Measurements from ENCODE around the gene TXNDC15. TPM values are rescaled to one million over a fixed set of nuclear protein-coding genes. Genes with fewer than 3 reads are reported as not detected.

TXNDC15 gene
- total and polyA plus RNA-seq, 2 of the 13 experiments (the other 11 are each of a cell fraction or from before 2014, with no cell fraction given), result 22.2 to 49.9 TPM

DNA sequence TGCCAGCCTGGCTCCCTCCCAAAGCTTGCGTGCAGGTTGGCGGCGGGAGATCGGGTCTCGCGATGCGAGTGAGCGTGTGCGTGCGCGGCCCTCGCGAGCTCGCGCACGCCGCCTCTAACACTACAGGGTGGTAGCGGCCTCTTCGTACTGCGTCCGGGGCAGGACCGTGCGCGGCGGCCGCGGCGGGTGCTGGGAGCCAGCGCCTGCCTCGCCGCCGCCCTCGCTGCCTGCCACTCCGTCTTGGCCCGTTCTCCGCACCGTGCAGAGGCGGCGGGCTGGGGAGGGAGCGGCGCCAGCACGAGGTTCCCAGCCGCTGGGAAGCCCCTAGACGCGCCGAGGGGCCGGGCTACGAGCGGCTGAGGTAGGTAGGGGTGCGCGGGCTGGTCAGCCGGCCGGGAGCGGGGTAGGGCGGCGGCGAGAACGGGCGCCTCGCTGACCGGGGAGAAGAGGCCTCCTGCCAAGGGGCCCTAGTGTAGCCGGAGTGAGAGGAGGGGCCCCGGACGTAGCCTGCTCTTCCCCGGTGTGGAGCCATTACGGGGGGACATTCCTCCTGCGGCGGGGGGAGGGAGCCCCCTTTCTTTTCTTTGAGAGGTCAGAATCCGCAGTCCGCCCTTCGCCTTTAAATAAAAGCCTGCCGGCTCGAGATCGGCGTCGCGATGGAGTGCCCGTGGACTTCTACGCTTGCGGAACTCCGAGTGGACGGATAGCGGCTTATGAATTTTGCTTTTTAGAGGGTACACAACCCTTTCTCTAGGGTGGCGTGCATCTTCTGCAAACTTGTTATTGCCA lies 28.1 kb upstream of the TXNDC15 start, which contains the start of gene C5orf24 (continued):
- TF ChIP-seq TOE1 (CRISPR knock-in tag; IDR thresholded peaks at IDR 0.05) (no peak), TBX3 (IDR thresholded peaks at IDR 0.05; ENCODE audit: borderline replicate concordance) (no peak), ZNF274 (CRISPR knock-in tag; IDR thresholded peaks at IDR 0.05) (peak; percentile 81; the same call in 1 of the 2 replicates), SMARCC2 (IDR thresholded peaks at IDR 0.05) (no peak), HES4 (CRISPR knock-in tag; IDR thresholded peaks at IDR 0.05; ENCODE audit: borderline replicate concordance) (peak; percentile 86), GPN1 (CRISPR knock-in tag; IDR thresholded peaks at IDR 0.05; ENCODE audit: borderline replicate concordance) (no peak), HNRNPL (IDR thresholded peaks at IDR 0.05; ENCODE audit: low read depth, low read length) (0 out of 2 replicates have a peak, but pooled peaks have one; percentile 26), ZNF788 (CRISPR knock-in tag; IDR thresholded peaks at IDR 0.05; ENCODE audit: borderline replicate concordance) (peak; percentile 19; the same call in 1 of the 2 replicates)
- TF ChIP-seq, protein P1, sequence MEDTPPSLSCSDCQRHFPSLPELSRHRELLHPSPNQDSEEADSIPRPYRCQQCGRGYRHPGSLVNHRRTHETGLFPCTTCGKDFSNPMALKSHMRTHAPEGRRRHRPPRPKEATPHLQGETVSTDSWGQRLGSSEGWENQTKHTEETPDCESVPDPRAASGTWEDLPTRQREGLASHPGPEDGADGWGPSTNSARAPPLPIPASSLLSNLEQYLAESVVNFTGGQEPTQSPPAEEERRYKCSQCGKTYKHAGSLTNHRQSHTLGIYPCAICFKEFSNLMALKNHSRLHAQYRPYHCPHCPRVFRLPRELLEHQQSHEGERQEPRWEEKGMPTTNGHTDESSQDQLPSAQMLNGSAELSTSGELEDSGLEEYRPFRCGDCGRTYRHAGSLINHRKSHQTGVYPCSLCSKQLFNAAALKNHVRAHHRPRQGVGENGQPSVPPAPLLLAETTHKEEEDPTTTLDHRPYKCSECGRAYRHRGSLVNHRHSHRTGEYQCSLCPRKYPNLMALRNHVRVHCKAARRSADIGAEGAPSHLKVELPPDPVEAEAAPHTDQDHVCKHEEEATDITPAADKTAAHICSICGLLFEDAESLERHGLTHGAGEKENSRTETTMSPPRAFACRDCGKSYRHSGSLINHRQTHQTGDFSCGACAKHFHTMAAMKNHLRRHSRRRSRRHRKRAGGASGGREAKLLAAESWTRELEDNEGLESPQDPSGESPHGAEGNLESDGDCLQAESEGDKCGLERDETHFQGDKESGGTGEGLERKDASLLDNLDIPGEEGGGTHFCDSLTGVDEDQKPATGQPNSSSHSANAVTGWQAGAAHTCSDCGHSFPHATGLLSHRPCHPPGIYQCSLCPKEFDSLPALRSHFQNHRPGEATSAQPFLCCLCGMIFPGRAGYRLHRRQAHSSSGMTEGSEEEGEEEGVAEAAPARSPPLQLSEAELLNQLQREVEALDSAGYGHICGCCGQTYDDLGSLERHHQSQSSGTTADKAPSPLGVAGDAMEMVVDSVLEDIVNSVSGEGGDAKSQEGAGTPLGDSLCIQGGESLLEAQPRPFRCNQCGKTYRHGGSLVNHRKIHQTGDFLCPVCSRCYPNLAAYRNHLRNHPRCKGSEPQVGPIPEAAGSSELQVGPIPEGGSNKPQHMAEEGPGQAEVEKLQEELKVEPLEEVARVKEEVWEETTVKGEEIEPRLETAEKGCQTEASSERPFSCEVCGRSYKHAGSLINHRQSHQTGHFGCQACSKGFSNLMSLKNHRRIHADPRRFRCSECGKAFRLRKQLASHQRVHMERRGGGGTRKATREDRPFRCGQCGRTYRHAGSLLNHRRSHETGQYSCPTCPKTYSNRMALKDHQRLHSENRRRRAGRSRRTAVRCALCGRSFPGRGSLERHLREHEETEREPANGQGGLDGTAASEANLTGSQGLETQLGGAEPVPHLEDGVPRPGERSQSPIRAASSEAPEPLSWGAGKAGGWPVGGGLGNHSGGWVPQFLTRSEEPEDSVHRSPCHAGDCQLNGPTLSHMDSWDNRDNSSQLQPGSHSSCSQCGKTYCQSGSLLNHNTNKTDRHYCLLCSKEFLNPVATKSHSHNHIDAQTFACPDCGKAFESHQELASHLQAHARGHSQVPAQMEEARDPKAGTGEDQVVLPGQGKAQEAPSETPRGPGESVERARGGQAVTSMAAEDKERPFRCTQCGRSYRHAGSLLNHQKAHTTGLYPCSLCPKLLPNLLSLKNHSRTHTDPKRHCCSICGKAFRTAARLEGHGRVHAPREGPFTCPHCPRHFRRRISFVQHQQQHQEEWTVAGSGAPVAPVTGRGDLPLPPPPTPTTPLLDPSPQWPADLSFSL (CRISPR knock-in tag; IDR thresholded peaks at IDR 0.05), result no peak
- TF ChIP-seq, protein P2, sequence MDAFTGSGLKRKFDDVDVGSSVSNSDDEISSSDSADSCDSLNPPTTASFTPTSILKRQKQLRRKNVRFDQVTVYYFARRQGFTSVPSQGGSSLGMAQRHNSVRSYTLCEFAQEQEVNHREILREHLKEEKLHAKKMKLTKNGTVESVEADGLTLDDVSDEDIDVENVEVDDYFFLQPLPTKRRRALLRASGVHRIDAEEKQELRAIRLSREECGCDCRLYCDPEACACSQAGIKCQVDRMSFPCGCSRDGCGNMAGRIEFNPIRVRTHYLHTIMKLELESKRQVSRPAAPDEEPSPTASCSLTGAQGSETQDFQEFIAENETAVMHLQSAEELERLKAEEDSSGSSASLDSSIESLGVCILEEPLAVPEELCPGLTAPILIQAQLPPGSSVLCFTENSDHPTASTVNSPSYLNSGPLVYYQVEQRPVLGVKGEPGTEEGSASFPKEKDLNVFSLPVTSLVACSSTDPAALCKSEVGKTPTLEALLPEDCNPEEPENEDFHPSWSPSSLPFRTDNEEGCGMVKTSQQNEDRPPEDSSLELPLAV (CRISPR knock-in tag; conservative IDR thresholded peaks at IDR 0.05; ENCODE audit: low read depth), result no peak
- TF ChIP-seq, protein P3, sequence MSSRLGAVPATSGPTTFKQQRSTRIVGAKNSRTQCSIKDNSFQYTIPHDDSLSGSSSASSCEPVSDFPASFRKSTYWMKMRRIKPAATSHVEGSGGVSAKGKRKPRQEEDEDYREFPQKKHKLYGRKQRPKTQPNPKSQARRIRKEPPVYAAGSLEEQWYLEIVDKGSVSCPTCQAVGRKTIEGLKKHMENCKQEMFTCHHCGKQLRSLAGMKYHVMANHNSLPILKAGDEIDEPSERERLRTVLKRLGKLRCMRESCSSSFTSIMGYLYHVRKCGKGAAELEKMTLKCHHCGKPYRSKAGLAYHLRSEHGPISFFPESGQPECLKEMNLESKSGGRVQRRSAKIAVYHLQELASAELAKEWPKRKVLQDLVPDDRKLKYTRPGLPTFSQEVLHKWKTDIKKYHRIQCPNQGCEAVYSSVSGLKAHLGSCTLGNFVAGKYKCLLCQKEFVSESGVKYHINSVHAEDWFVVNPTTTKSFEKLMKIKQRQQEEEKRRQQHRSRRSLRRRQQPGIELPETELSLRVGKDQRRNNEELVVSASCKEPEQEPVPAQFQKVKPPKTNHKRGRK (CRISPR knock-in tag; IDR thresholded peaks at IDR 0.05), result no peak
- TF ChIP-seq, protein P4, sequence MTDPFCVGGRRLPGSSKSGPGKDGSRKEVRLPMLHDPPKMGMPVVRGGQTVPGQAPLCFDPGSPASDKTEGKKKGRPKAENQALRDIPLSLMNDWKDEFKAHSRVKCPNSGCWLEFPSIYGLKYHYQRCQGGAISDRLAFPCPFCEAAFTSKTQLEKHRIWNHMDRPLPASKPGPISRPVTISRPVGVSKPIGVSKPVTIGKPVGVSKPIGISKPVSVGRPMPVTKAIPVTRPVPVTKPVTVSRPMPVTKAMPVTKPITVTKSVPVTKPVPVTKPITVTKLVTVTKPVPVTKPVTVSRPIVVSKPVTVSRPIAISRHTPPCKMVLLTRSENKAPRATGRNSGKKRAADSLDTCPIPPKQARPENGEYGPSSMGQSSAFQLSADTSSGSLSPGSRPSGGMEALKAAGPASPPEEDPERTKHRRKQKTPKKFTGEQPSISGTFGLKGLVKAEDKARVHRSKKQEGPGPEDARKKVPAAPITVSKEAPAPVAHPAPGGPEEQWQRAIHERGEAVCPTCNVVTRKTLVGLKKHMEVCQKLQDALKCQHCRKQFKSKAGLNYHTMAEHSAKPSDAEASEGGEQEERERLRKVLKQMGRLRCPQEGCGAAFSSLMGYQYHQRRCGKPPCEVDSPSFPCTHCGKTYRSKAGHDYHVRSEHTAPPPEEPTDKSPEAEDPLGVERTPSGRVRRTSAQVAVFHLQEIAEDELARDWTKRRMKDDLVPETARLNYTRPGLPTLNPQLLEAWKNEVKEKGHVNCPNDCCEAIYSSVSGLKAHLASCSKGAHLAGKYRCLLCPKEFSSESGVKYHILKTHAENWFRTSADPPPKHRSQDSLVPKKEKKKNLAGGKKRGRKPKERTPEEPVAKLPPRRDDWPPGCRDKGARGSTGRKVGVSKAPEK (CRISPR knock-in tag; IDR thresholded peaks at IDR 0.05; ENCODE audit: borderline replicate concordance), result no peak

All from HepG2 (cell line).